Stimulated activated CD8-positive, alpha-beta memory T cell treated with anti-CD3 and anti-CD28 coated beads, Interleukin-7, amount 100 ng/mL, for 24 hours (primary cell): Measurements from ENCODE around the gene PAX7.

ENCODE experiments used
- DNase-seq: peaks from one replicate; pipeline ENCODE4 v3.0.0-alpha.2; 2020; ENCODE audit warnings: low read depth

The PAX7 gene

DNA sequence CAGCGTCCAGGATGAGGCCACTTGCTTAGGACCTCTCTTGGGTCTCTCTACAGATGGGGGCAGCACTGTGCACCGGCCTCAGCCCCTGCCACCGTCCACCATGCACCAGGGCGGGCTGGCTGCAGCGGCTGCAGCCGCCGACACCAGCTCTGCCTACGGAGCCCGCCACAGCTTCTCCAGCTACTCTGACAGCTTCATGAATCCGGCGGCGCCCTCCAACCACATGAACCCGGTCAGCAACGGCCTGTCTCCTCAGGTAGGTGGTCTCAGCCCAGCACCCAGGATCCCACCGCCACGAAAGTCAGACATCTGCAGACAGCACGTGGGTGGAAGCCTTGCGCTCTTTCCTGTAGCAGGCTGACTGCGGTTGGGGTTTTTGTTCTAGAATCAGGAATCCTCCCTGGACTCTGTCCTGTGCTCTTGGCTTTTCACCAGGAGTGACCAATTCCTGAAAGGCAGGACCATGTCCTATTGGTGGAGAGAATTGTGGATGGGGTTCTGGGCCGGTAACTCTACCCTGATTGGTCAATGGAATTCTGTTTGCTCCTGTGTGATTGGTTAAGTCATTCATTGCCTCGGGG lies 72.5 kb downstream of the PAX7 start:
- no peak for DNase-seq

DNA sequence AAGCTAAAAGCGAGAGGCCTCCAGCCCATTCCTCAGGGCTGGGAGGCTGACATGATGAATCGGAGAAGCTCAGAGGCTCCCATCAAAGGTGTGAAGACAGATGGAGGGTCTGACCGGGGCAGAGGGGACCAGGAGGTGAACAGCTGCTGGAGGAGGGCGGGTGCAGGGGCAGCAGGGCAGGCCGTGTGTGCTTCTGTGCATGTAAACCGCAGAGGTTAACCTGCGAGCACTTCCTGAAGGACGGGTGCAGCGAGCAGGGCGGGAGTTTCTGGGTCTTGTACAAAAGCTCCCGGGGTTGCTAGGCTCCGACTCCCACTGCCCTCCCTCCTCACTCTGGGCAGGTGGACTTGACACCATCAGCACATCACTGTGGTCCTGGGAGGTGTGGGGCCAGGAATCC lies 75.2 kb downstream of the PAX7 start:
- DNase-seq, result no peak

GRCh38 chr1:18707696-18708257 lies 77.1 kb downstream of the PAX7 start:
- DNase-seq, result no peak

GRCh38 chr1:18710002-18710401 lies 79.4 kb downstream of the PAX7 start:
- no peak for DNase-seq

GRCh38 chr1:18711003-18711402 lies 80.4 kb downstream of the PAX7 start:
- DNase-seq, result no peak

DNA sequence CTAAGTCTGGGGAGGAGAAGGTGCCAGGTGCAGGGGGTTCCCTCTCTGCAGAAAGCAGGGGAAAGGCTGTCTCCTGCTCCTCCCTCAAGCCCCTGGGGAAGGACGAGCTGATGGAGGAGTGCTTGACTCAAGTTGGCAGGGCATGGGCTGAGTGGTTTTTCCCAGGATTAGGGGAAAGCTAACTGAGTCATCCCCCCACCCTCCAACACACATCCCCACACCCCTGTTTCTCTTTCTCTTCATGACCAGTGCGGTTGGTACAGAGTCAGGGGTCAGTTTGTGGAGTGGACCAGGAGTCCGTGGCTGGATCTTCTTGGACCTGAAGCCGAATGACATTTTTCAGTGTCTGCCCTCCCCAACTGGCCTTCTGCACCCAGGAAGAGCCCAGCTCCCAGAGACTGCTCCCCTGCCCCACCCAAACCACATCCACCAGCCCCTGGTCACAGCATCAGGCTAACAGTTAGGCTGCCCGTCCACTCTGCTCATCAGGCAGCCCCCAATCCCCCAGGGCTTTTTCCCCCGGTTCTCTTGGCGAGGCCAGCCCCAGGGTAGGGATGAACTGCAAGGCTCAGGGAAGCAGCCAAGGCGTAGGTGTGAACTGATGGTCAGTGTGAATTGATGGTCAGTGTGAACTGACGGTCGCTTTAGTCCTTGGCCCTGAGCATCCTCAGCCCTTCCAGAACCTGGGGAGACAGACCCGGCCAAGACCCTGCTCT lies 81.0 kb downstream of the PAX7 start:
- no peak for DNase-seq

- no peak for DNase-seq
Measured at GRCh38 chr1:18712252-18712600, 81.6 kb downstream of the PAX7 start.

GRCh38 chr1:18714404-18715175 lies 83.9 kb downstream of the PAX7 start:
- DNase-seq, result no peak

DNA sequence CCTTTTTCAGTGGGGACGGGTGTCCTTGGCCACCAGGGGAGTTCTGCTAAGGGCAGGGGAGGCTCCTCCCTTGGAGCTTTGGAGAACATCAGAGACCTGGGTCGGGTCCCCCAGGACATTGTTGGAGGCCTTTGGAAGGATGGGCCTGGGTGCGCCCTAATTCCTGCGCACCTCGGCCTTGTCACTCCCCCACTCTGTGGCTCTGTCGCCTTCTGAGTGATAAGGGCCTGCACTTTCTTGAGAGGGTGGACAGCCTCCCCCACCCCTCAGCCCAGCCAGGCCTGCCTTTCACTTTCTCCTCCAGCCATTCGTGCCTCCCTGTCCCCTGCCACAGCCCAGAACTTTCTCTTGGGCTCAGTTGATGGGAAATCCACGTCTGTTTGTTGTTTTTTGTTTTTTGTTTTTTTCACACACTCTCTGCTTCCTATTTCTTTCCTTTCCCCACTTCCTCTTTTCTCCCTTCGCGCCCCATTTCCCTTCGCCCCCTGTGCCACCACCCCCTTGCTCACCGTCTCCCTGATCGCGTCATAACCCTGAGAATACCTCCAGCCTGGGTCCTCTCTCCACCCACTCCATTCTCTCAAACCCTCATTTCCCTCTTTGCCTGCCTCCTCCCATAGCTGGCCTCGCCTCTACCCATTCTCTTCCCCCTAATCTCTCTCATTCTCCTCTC lies 85.6 kb downstream of the PAX7 start:
- no peak for DNase-seq

- DNase-seq, result no peak
Measured at GRCh38 chr1:18716785-18717678, 86.4 kb downstream of the PAX7 start.

GRCh38 chr1:18719786-18720451 lies 89.3 kb downstream of the PAX7 start:
- DNase-seq, result no peak

- DNase-seq, result no peak
Measured at GRCh38 chr1:18721041-18721440, 90.4 kb downstream of the PAX7 start.

GRCh38 chr1:18721776-18722175 lies 91.1 kb downstream of the PAX7 start:
- DNase-seq, result no peak

GRCh38 chr1:18722270-18722669 lies 91.6 kb downstream of the PAX7 start:
- DNase-seq, result no peak

- no peak for DNase-seq
Measured at GRCh38 chr1:18723206-18723605, 92.6 kb downstream of the PAX7 start.

GRCh38 chr1:18723701-18724411 lies 93.2 kb downstream of the PAX7 start:
- DNase-seq, result no peak

DNA sequence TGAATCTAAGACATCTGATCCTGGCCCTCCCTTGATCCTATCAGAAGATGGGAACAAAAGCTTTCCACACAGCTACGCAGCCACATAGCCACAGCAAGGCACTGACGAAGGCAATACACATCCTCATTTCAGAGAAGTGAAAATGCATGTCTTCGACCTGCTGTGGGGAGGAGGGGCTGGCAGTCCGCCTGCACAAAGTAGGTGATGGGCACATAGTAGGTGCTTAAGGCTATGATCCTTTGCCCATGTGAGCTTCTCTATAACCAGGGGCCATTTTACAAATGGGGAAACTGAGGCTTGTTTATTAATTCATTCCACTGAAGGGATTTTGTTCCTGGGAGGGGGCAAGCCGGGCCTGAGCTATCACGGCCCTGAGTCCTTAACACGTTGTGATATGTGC lies 94.2 kb downstream of the PAX7 start:
- DNase-seq, result no peak

- DNase-seq, result no peak
Measured at GRCh38 chr1:18725231-18725895, 94.7 kb downstream of the PAX7 start.

- DNase-seq, result no peak
Measured at GRCh38 chr1:18726368-18726767, 95.7 kb downstream of the PAX7 start.

DNA sequence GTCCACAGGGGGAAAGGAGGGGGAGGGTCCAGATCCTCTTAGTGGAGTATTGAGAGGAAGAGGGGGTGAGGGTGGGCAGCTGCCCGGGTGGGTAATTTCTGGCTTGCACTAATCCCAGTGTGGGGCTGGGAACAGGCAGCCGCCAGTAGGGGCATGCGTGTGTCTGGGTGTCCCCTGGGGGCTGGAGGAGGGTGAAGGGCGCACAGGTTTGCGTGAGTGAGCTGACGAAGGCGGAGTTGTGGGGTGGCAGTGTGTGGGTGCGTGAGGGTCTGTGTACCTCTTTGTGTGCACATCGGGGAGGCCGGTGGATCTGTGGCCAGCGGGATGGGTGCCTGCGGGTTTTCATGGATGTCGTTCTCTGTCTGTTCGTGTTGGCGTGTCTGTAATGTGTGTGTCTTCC lies 97.3 kb downstream of the PAX7 start:
- DNase-seq, result no peak
